Suprapubic skin (tissue), 4 donors: ENCODE results near the gene COA5. TPM values are rescaled to one million over a fixed set of nuclear protein-coding genes. Genes with fewer than 3 reads are reported as not detected.

Source experiments
- DNase-seq, 2 donors: peaks; one replicate each; pipeline ENCODE4 v3.0.0-alpha.2; 2019; ENCODE audit warnings: low spot score in 2 of 2
- H3K27ac ChIP-seq: fragments of 200-600 bp; sonication (generic); one replicate; pipeline ENCODE4 v1.5.1; 2019
- H3K27me3 ChIP-seq: fragments of 200-600 bp; sonication (generic); one replicate; pipeline ENCODE4 v1.5.1; 2019
- H3K36me3 ChIP-seq: fragments of 200-600 bp; sonication (generic); one replicate; pipeline ENCODE4 v1.5.1; 2019
- H3K4me1 ChIP-seq: fragments of 200-600 bp; sonication (generic); one replicate; pipeline ENCODE4 v1.5.1; 2019
- H3K4me3 ChIP-seq: fragments of 200-600 bp; sonication (generic); one replicate; pipeline ENCODE4 v1.5.1; 2019; ENCODE audit warnings: mild to moderate bottlenecking
- H3K9me3 ChIP-seq: fragments of 200-600 bp; sonication (generic); one replicate; pipeline ENCODE4 v1.5.1; 2019
- EP300 ChIP-seq: sonication (generic); formaldehyde crosslinking; IDR thresholded peaks from one replicate; pipeline ENCODE4 v1.6.1; 2017; ENCODE audit warnings: antibody characterized with exemption
- POLR2A ChIP-seq, 2 donors: fragments of 450-650 bp; IDR thresholded peaks; one replicate each; pipeline ENCODE4 v1.6.1; 2017; ENCODE audit warnings: antibody characterized with exemption in 2 of 2, mild to moderate bottlenecking in 2 of 2, moderate library complexity in 2 of 2
- POLR2AphosphoS5 ChIP-seq, 3 donors: sonication (generic); formaldehyde crosslinking; IDR thresholded peaks; one replicate each; pipeline ENCODE4 v1.6.1; 2017; ENCODE audit warnings: antibody characterized with exemption in 3 of 3
- WGBS: methylation state at CpG from one replicate; pipeline ENCODE4 v1.1.5; 2018; 5-methylcytosine and 5-hydroxymethylcytosine counted together
- total RNA-seq, 4 donors: library from RNA; depleted of rRNA; stranded (reverse); fragments of >200 nt; gene quantifications; one replicate each; pipeline ENCODE4 v1.1.0, GENCODE V29; 2016
- TF ChIP-seq, protein P1 (sequence below), 2 donors: fragments of 200-600 bp in 1 of 2; fragments of 450-650 bp in 1 of 2; sonication (generic) in 1 of 2; IDR thresholded peaks; one replicate each; pipeline ENCODE4 v1.5.1; 2016 to 2019; ENCODE audit warnings: antibody characterized with exemption in 2 of 2, mild to moderate bottlenecking in 1 of 2, moderate library complexity in 1 of 2

Gene COA5
- total RNA-seq, 4 donors from 2014 or later: 22.9 to 42.7 (median 30.3) TPM

DNA sequence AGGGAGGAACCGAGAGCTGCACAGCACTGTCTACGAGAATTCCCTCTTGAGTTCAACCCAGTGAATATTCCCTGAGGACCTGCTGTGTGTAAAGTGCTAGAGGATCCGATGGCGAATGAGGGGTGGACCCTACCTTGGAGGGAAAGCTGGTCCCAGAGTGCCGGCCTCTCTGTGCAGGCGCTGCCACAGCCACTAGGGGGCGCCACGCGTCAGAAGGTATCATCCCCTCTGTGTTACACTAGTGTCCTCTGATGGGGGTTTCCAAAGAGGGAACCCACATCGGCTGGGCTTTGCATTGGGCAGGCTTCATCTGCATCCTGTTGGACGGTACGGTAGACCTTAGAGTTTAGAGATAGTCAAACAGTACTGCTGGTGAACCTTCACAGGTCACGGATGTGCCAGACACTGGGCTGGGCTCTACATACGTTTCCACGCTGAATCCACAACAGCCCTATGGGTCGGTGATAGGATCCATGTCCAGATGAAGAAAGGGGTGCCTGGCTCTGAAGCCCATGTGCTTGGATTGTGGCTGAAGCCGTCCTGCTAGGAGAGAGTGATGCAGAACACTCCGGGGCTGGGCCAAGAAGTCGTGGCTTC lies 39.0 kb downstream of the COA5 start:
- Histone ChIP-seq H3K36me3 (peaks cover 91% of the 10 kb centered on the region), H3K9me3 (no peaks in the 10 kb centered on the region), H3K4me1 (no peaks in the 10 kb centered on the region), H3K27ac (no peak overlapping the region), H3K27me3 (no peaks in the 10 kb centered on the region), H3K4me3 (no peak overlapping the region)
- 73% methylated on average over 18 of the region's 19 CpGs for WGBS
- DNase-seq: no peak
- no peak for TF ChIP-seq EP300
- TF ChIP-seq, protein P1, sequence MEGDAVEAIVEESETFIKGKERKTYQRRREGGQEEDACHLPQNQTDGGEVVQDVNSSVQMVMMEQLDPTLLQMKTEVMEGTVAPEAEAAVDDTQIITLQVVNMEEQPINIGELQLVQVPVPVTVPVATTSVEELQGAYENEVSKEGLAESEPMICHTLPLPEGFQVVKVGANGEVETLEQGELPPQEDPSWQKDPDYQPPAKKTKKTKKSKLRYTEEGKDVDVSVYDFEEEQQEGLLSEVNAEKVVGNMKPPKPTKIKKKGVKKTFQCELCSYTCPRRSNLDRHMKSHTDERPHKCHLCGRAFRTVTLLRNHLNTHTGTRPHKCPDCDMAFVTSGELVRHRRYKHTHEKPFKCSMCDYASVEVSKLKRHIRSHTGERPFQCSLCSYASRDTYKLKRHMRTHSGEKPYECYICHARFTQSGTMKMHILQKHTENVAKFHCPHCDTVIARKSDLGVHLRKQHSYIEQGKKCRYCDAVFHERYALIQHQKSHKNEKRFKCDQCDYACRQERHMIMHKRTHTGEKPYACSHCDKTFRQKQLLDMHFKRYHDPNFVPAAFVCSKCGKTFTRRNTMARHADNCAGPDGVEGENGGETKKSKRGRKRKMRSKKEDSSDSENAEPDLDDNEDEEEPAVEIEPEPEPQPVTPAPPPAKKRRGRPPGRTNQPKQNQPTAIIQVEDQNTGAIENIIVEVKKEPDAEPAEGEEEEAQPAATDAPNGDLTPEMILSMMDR (IDR thresholded peaks at IDR 0.05): peak; percentile 34 to 84

DNA sequence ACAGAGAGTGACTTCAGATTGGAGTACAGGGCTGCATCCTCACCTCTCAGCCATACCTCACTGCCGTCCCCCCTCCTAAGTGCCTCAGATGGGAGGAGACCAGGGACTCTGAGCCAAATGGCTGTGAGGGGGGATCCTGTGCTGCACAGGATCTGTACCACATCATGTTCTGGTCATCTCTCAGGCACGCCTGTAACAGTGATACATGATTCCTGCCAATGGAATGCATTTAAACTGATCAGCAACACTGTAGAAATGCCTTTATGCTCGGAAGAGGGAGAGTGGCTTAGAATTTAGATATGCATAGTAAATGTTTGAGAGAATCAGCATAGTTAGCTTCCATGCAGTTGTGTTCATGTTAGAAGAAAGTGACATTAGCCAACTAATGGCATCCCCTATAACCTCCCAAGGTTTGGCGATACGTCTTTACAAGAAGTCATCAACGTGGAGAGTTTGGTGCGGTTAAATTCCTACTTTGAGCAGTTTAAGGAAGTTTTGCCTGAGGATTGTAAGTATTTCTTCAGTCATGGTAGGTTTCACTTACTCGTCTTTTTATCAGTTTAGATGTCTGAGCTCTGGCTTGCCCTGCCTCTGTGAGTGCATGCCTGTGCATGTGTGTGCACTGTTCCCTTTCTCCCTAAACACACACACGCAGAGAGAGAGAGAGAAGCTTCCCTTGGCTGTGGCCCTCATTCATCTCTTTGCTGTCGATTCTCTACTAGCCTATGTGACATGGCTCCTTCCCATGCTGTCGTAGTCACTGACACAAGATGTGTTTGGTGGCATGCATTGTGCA lies 40.0 kb downstream of the COA5 start:
- no peak for DNase-seq
- WGBS: 65% methylated on average over 11 of the region's 11 CpGs
- H3K27me3 ChIP-seq: no peaks in the 10 kb centered on the region
- H3K36me3 ChIP-seq: peaks cover 86% of the 10 kb centered on the region
- H3K27ac ChIP-seq: no peak overlapping the region
- no peak for TF ChIP-seq EP300
- TF ChIP-seq POLR2A (IDR thresholded peaks at IDR 0.05): no peak
- TF ChIP-seq, protein P1 (IDR thresholded peaks at IDR 0.05): no peak
- no peak for TF ChIP-seq POLR2AphosphoS5 (IDR thresholded peaks at IDR 0.05)
- H3K4me1 ChIP-seq: no peaks in the 10 kb centered on the region
- H3K4me3 ChIP-seq: no peak overlapping the region
- H3K9me3 ChIP-seq: no peaks in the 10 kb centered on the region

GRCh38 chr2:98565941-98566340 lies 42.4 kb downstream of the COA5 start:
- no peaks in the 10 kb centered on the region for H3K27me3 ChIP-seq
- no peak overlapping the region for H3K27ac ChIP-seq
- no peak for TF ChIP-seq POLR2A (IDR thresholded peaks at IDR 0.05)
- TF ChIP-seq EP300: no peak
- TF ChIP-seq POLR2AphosphoS5 (IDR thresholded peaks at IDR 0.05): no peak
- TF ChIP-seq, protein P1 (IDR thresholded peaks at IDR 0.05): no peak
- no peak overlapping the region for H3K4me3 ChIP-seq
- peaks cover 64% of the 10 kb centered on the region for H3K36me3 ChIP-seq
- H3K9me3 ChIP-seq: no peaks in the 10 kb centered on the region
- WGBS: 99% methylated on average over 19 of the region's 19 CpGs
- H3K4me1 ChIP-seq: no peaks in the 10 kb centered on the region
- no peak for DNase-seq

DNA sequence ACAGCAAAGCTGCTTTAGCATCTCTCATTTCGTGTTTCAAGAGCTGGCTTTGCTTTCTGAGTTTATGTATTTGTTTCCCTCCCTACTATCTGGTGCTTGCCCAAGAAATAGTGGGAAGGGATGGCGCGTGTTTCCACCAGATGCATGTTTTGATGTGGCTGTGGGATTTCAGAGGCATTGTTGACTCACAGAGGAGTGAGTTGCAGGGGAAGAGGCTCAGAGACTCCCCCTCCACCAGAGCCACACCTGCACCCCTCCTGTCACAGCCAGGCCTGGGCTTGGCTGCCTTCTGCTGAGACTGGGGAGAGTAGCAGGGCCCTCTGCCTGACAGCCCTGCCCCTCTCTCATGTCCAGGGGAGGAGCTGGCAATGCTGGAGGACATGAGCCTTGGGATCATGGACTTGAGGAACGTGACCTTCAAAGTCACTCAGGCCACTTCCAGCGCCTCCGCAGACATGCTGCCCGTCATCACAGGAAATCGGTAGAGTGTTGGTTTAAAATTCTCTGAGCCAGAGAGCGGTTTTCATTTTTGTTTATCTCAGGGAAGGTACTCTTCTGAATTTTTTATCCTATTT lies 42.9 kb downstream of the COA5 start:
- Histone ChIP-seq H3K27ac (no peak overlapping the region), H3K4me3 (no peak overlapping the region), H3K9me3 (no peaks in the 10 kb centered on the region), H3K27me3 (no peaks in the 10 kb centered on the region), H3K36me3 (peaks cover 63% of the 10 kb centered on the region), H3K4me1 (no peaks in the 10 kb centered on the region)
- no peak for DNase-seq
- TF ChIP-seq POLR2A (IDR thresholded peaks at IDR 0.05) (no peak), POLR2AphosphoS5 (IDR thresholded peaks at IDR 0.05) (no peak), EP300 (no peak)
- TF ChIP-seq, protein P1 (IDR thresholded peaks at IDR 0.05): no peak
- 88% methylated on average over 9 of the region's 9 CpGs for whole genome bisulfite sequencing

- no peaks in the 10 kb centered on the region for H3K27me3 ChIP-seq
- H3K36me3 ChIP-seq: peaks cover 59% of the 10 kb centered on the region
- no peak overlapping the region for H3K4me3 ChIP-seq
- no peak for TF ChIP-seq POLR2A (IDR thresholded peaks at IDR 0.05)
- no peak for TF ChIP-seq POLR2AphosphoS5 (IDR thresholded peaks at IDR 0.05)
- TF ChIP-seq EP300: no peak
- TF ChIP-seq, protein P1 (IDR thresholded peaks at IDR 0.05): no peak
- no peak for DNase-seq
- no peaks in the 10 kb centered on the region for H3K4me1 ChIP-seq
- H3K27ac ChIP-seq: no peak overlapping the region
- 78% methylated on average over 12 of the region's 17 CpGs for WGBS
- no peaks in the 10 kb centered on the region for H3K9me3 ChIP-seq
Observed at GRCh38 chr2:98564541-98565132, 43.7 kb downstream of the COA5 start.
